Measurements from ENCODE around the gene MSI2. TPM values are rescaled to one million over a fixed set of nuclear protein-coding genes. Genes with fewer than 3 reads are reported as not detected.

Gene MSI2
- total RNA-seq, 4 donors from 2014 or later: 19.7 to 35.8 (median 22.4) TPM

- H3K4me1 ChIP-seq: no peaks in the 10 kb centered on the region
- no peaks in the 10 kb centered on the region for H3K36me3 ChIP-seq
- no peaks in the 10 kb centered on the region for H3K9me3 ChIP-seq
- TF ChIP-seq POLR2A (IDR thresholded peaks at IDR 0.05): no peak
- TF ChIP-seq POLR2AphosphoS5 (IDR thresholded peaks at IDR 0.05): no peak
- TF ChIP-seq EP300 (IDR thresholded peaks at IDR 0.05): no peak
- TF ChIP-seq CTCF (IDR thresholded peaks at IDR 0.05): no peak
- no peak overlapping the region for H3K4me3 ChIP-seq
- WGBS: 84% methylated on average over 6 of the region's 7 CpGs
- H3K27ac ChIP-seq: no peak overlapping the region
- peak in 1 of 2 donors; percentile 13 for DNase-seq (ENCODE audit: low spot score in 2 of 2)
- no peaks in the 10 kb centered on the region for H3K27me3 ChIP-seq
Measured at GRCh38 chr17:57685499-57686132, 429.3 kb downstream of the MSI2 start.

- Histone ChIP-seq H3K9me3 (no peaks in the 10 kb centered on the region), H3K36me3 (no peaks in the 10 kb centered on the region), H3K27ac (no peak overlapping the region), H3K27me3 (no peaks in the 10 kb centered on the region), H3K4me3 (no peak overlapping the region), H3K4me1 (no peaks in the 10 kb centered on the region)
- DNase-seq (ENCODE audit: low spot score in 2 of 2): no peak
- TF ChIP-seq POLR2A (IDR thresholded peaks at IDR 0.05) (no peak), CTCF (IDR thresholded peaks at IDR 0.05) (no peak), POLR2AphosphoS5 (IDR thresholded peaks at IDR 0.05) (no peak), EP300 (IDR thresholded peaks at IDR 0.05) (no peak)
Measured at GRCh38 chr17:57687642-57688041, 431.3 kb downstream of the MSI2 start.

GRCh38 chr17:57689254-57689653 lies 432.9 kb downstream of the MSI2 start:
- no peak for TF ChIP-seq CTCF (IDR thresholded peaks at IDR 0.05)
- no peak for TF ChIP-seq POLR2A (IDR thresholded peaks at IDR 0.05)
- no peak for TF ChIP-seq EP300 (IDR thresholded peaks at IDR 0.05)
- no peak for TF ChIP-seq POLR2AphosphoS5 (IDR thresholded peaks at IDR 0.05)
- H3K4me1 ChIP-seq: no peaks in the 10 kb centered on the region
- no peak for DNase-seq (ENCODE audit: low spot score in 2 of 2)
- 71% methylated on average over 3 of the region's 3 CpGs for WGBS
- no peak overlapping the region for H3K27ac ChIP-seq
- H3K27me3 ChIP-seq: no peaks in the 10 kb centered on the region
- H3K9me3 ChIP-seq: no peaks in the 10 kb centered on the region
- H3K36me3 ChIP-seq: no peaks in the 10 kb centered on the region
- no peak overlapping the region for H3K4me3 ChIP-seq

GRCh38 chr17:57691939-57692338 lies 435.6 kb downstream of the MSI2 start:
- H3K36me3 ChIP-seq: no peaks in the 10 kb centered on the region
- H3K4me1 ChIP-seq: no peaks in the 10 kb centered on the region
- no peaks in the 10 kb centered on the region for H3K9me3 ChIP-seq
- DNase-seq (ENCODE audit: low spot score in 2 of 2): no peak
- TF ChIP-seq CTCF (IDR thresholded peaks at IDR 0.05) (no peak), POLR2A (IDR thresholded peaks at IDR 0.05) (no peak), POLR2AphosphoS5 (IDR thresholded peaks at IDR 0.05) (no peak), EP300 (IDR thresholded peaks at IDR 0.05) (no peak)
- H3K27ac ChIP-seq: no peak overlapping the region
- peaks cover 15% of the 10 kb centered on the region for H3K27me3 ChIP-seq
- WGBS: 100% methylated on average over 1 of the region's 1 CpG
- H3K4me3 ChIP-seq: no peak overlapping the region

- no peak for TF ChIP-seq CTCF (IDR thresholded peaks at IDR 0.05)
- TF ChIP-seq POLR2AphosphoS5 (IDR thresholded peaks at IDR 0.05): no peak
- no peak for TF ChIP-seq EP300 (IDR thresholded peaks at IDR 0.05)
- no peak for TF ChIP-seq POLR2A (IDR thresholded peaks at IDR 0.05)
- 97% methylated on average over 1 of the region's 1 CpG for WGBS
- Histone ChIP-seq H3K27ac (no peak overlapping the region), H3K4me3 (no peak overlapping the region), H3K36me3 (no peaks in the 10 kb centered on the region), H3K9me3 (no peaks in the 10 kb centered on the region), H3K27me3 (peaks cover 21% of the 10 kb centered on the region), H3K4me1 (no peaks in the 10 kb centered on the region)
- DNase-seq (ENCODE audit: low spot score in 2 of 2): no peak
Measured at GRCh38 chr17:57692770-57693169, 436.4 kb downstream of the MSI2 start.

All from suprapubic skin (tissue), 4 donors.